Globus pallidus (tissue), 1 donor: Measurements from ENCODE around the gene ZBTB44.
"Not testable (repeated sequence)": the region's sequence is repeated elsewhere in the genome, so short reads cannot be mapped to it uniquely, and the experiment has no call there.

ENCODE experiments used
- DNase-seq: peaks from one replicate; pipeline ENCODE4 v3.0.0-alpha.2; 2015; ENCODE audit warnings: low spot score

The ZBTB44 gene

GRCh38 chr11:130312046-130312445 lies 2.7 kb downstream of the ZBTB44 start:
- no peak for DNase-seq

- no peak for DNase-seq
Measured at GRCh38 chr11:130310622-130311021, 4.1 kb downstream of the ZBTB44 start.

- no peak for DNase-seq
Measured at GRCh38 chr11:130308886-130309285, 5.8 kb downstream of the ZBTB44 start.

- no peak for DNase-seq
Measured at GRCh38 chr11:130308059-130308458, 6.7 kb downstream of the ZBTB44 start.

GRCh38 chr11:130304651-130305050 lies 10.1 kb downstream of the ZBTB44 start:
- DNase-seq, result no peak

GRCh38 chr11:130301002-130301401 lies 13.7 kb downstream of the ZBTB44 start:
- no peak for DNase-seq

- DNase-seq, result no peak
Measured at GRCh38 chr11:130300567-130300966, 14.2 kb downstream of the ZBTB44 start.

GRCh38 chr11:130299978-130300377 lies 14.7 kb downstream of the ZBTB44 start:
- DNase-seq, result no peak

- DNase-seq, result no peak
Measured at GRCh38 chr11:130295657-130296056, 19.1 kb downstream of the ZBTB44 start.

GRCh38 chr11:130282111-130282510 lies 32.6 kb downstream of the ZBTB44 start:
- DNase-seq, result peak; percentile 26

GRCh38 chr11:130281341-130281740 lies 33.4 kb downstream of the ZBTB44 start:
- DNase-seq, result not testable (repeated sequence)

- DNase-seq, result no peak
Measured at GRCh38 chr11:130279989-130280388, 34.7 kb downstream of the ZBTB44 start.

- DNase-seq, result no peak
Measured at GRCh38 chr11:130278745-130279144, 36.0 kb downstream of the ZBTB44 start.

GRCh38 chr11:130278151-130278550 lies 36.6 kb downstream of the ZBTB44 start:
- DNase-seq, result no peak

- no peak for DNase-seq
Measured at GRCh38 chr11:130272336-130272735, 42.4 kb downstream of the ZBTB44 start.

- no peak for DNase-seq
Measured at GRCh38 chr11:130269326-130269943, 45.3 kb downstream of the ZBTB44 start.

GRCh38 chr11:130263351-130263750 lies 51.4 kb downstream of the ZBTB44 start:
- no peak for DNase-seq

GRCh38 chr11:130262424-130262823 lies 52.3 kb downstream of the ZBTB44 start:
- DNase-seq, result no peak

GRCh38 chr11:130261571-130261970 lies 53.1 kb downstream of the ZBTB44 start:
- no peak for DNase-seq

GRCh38 chr11:130260742-130261141 lies 54.0 kb downstream of the ZBTB44 start:
- DNase-seq, result no peak

- DNase-seq, result no peak
Measured at GRCh38 chr11:130260080-130260627, 54.6 kb downstream of the ZBTB44 start.

- DNase-seq, result not testable (repeated sequence)
Measured at GRCh38 chr11:130251763-130252162, 63.0 kb downstream of the ZBTB44 start.

GRCh38 chr11:130249929-130250328 lies 64.8 kb downstream of the ZBTB44 start:
- not testable (repeated sequence) for DNase-seq

GRCh38 chr11:130249371-130249770 lies 65.3 kb downstream of the ZBTB44 start:
- DNase-seq, result no peak
